NT2/D1 (cell line): ENCODE results near the gene RHEX.

Experiments
- SUZ12 ChIP-seq: IDR thresholded peaks from 2 replicates; pipeline ENCODE4 v1.6.1; 2011; ENCODE audit not compliant: insufficient read length, insufficient read depth; ENCODE audit errors: extremely low read depth
- YY1 ChIP-seq: IDR thresholded peaks from 2 replicates; pipeline ENCODE4 v1.6.1; 2011; ENCODE audit not compliant: insufficient read length, insufficient read depth
- ZNF274 ChIP-seq: IDR thresholded peaks from 2 replicates; pipeline ENCODE4 v1.6.1; 2011; ENCODE audit warnings: mild to moderate bottlenecking, low read depth, low read length

- TF ChIP-seq ZNF274 (no peak), YY1 (no peak), SUZ12 (no peak)
Observed at GRCh38 chr1:206136241-206136640, 83.3 kb downstream of the RHEX start.
